Measurements from ENCODE around the gene HLCS.

Gene HLCS

DNA sequence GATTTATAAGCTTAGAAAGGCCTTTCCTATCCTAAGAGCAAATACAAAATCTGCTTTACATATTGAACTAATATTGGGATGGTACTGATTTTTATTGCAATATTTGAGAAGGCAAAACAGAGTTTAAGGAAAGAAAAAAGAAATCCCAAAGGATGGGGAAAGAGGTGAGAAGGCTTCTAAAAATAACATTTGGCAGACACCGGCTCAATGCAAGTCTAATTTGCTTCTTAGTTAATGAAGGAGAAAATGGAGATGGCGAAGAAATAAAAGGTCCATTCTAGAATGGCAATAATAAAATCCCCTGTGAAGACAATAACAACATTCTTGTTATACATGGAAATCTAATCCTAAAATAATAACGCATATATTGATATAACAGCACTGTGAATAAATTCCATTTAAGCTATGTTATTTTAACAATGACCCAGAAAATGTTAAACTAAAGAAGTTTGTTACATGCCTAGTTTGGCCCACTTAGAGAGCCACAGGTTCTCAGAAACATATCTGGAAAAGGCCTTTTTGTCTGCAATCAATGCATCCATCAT lies 117.7 kb downstream of the HLCS start:
- H4K20me1 ChIP-seq (ENCODE audit: insufficient read depth, low read length) = no peaks in the 10 kb centered on the region
- no peak for DNase-seq
- H3K4me2 ChIP-seq (ENCODE audit: low read depth, low read length) = no peak overlapping the region
- H3K9ac ChIP-seq (ENCODE audit: low read length) = no peak overlapping the region
- no peak overlapping the region for H3K27ac ChIP-seq (ENCODE audit: low read length)
- H3K36me3 ChIP-seq (replicated peaks; ENCODE audit: insufficient read depth, low read length) = no peaks in the 10 kb centered on the region
- H3K4me3 ChIP-seq (ENCODE audit: low read length) = no peak overlapping the region
- H3K27me3 ChIP-seq (replicated peaks; ENCODE audit: insufficient read depth, low read length) = no peaks in the 10 kb centered on the region
- no peak for TF ChIP-seq EZH2 (optimal IDR thresholded peaks at IDR 0.05; ENCODE audit: low read depth, low read length)
- no peaks in the 10 kb centered on the region for H3K4me1 ChIP-seq (ENCODE audit: low read length)
- no peaks in the 10 kb centered on the region for H3K79me2 ChIP-seq (ENCODE audit: low read length)
- no peaks in the 10 kb centered on the region for H3K9me3 ChIP-seq (replicated peaks; ENCODE audit: insufficient read depth, low read length)
- no peaks in the 10 kb centered on the region for H3K9me2 ChIP-seq (replicated peaks; ENCODE audit: insufficient read depth, low read length)
- no peaks in the 10 kb centered on the region for H3F3A ChIP-seq (ENCODE audit: insufficient read depth, low read length)
- no peak overlapping the region for H2AFZ ChIP-seq (ENCODE audit: low read length)

DNA sequence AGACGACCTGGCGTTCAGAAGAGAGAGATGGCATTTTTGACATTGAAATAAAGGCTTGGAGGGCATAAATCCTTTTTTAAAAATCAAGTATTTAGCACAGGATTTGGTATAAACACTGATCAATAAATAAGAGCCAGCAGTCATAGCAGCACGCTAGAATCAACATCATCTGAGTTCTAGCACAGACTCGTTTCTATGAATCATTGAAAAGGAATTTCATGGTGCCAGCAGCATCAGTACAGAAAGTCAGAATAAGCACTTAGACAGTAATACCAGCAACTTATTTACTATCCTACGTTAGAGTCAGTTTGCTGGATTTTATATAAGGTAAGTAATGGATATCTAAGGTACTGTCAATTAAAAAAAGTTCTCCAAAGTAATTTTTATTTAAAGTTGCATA lies 119.3 kb downstream of the HLCS start:
- H3K4me1 ChIP-seq (ENCODE audit: low read length) = no peaks in the 10 kb centered on the region
- no peak overlapping the region for H3K27ac ChIP-seq (ENCODE audit: low read length)
- no peaks in the 10 kb centered on the region for H3K9me3 ChIP-seq (replicated peaks; ENCODE audit: insufficient read depth, low read length)
- H3K9me2 ChIP-seq (replicated peaks; ENCODE audit: insufficient read depth, low read length) = no peaks in the 10 kb centered on the region
- H3K36me3 ChIP-seq (replicated peaks; ENCODE audit: insufficient read depth, low read length) = no peaks in the 10 kb centered on the region
- no peak overlapping the region for H3K4me3 ChIP-seq (ENCODE audit: low read length)
- H3F3A ChIP-seq (ENCODE audit: insufficient read depth, low read length) = no peaks in the 10 kb centered on the region
- DNase-seq = no peak
- no peak overlapping the region for H2AFZ ChIP-seq (ENCODE audit: low read length)
- no peak overlapping the region for H3K4me2 ChIP-seq (ENCODE audit: low read depth, low read length)
- no peak overlapping the region for H3K9ac ChIP-seq (ENCODE audit: low read length)
- H3K27me3 ChIP-seq (replicated peaks; ENCODE audit: insufficient read depth, low read length) = no peaks in the 10 kb centered on the region
- H3K79me2 ChIP-seq (ENCODE audit: low read length) = no peaks in the 10 kb centered on the region
- H4K20me1 ChIP-seq (ENCODE audit: insufficient read depth, low read length) = no peaks in the 10 kb centered on the region
- TF ChIP-seq, protein P1, sequence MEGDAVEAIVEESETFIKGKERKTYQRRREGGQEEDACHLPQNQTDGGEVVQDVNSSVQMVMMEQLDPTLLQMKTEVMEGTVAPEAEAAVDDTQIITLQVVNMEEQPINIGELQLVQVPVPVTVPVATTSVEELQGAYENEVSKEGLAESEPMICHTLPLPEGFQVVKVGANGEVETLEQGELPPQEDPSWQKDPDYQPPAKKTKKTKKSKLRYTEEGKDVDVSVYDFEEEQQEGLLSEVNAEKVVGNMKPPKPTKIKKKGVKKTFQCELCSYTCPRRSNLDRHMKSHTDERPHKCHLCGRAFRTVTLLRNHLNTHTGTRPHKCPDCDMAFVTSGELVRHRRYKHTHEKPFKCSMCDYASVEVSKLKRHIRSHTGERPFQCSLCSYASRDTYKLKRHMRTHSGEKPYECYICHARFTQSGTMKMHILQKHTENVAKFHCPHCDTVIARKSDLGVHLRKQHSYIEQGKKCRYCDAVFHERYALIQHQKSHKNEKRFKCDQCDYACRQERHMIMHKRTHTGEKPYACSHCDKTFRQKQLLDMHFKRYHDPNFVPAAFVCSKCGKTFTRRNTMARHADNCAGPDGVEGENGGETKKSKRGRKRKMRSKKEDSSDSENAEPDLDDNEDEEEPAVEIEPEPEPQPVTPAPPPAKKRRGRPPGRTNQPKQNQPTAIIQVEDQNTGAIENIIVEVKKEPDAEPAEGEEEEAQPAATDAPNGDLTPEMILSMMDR (IDR thresholded peaks at IDR 0.05; ENCODE audit: low read length) = no peak
- no peak for TF ChIP-seq EZH2 (optimal IDR thresholded peaks at IDR 0.05; ENCODE audit: low read depth, low read length)
- TF ChIP-seq EZH2phosphoT487 (IDR thresholded peaks at IDR 0.05; ENCODE audit: low read length) = no peak

DNA sequence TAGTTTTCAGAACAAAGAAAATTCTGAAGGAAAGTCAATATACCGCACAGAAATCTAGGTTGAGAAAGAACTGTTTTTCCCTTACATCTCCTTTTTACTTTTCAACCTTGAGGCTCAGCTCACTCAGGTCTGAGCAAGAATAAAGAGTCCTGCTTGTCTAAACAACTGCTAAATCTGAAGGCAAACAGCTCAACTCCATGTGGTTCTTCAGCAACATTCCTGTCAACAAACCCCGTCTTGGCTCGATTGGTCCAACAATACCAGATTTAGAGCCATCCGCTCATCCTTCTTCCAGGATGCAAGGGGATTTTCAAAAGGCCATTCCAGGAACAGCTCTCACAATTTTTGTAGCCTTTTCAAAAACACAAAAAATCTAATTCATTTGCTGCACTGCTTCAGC lies 119.8 kb downstream of the HLCS start:
- DNase-seq = no peak
- H3K79me2 ChIP-seq (ENCODE audit: low read length) = no peaks in the 10 kb centered on the region
- no peaks in the 10 kb centered on the region for H3K4me1 ChIP-seq (ENCODE audit: low read length)
- no peaks in the 10 kb centered on the region for H4K20me1 ChIP-seq (ENCODE audit: insufficient read depth, low read length)
- TF ChIP-seq EZH2phosphoT487 (IDR thresholded peaks at IDR 0.05; ENCODE audit: low read length) = no peak
- TF ChIP-seq EZH2 (optimal IDR thresholded peaks at IDR 0.05; ENCODE audit: low read depth, low read length) = no peak
- TF ChIP-seq, protein P1 (IDR thresholded peaks at IDR 0.05; ENCODE audit: low read length) = no peak
- no peaks in the 10 kb centered on the region for H3K9me2 ChIP-seq (replicated peaks; ENCODE audit: insufficient read depth, low read length)
- no peak overlapping the region for H3K4me2 ChIP-seq (ENCODE audit: low read depth, low read length)
- H3K9me3 ChIP-seq (replicated peaks; ENCODE audit: insufficient read depth, low read length) = no peaks in the 10 kb centered on the region
- no peak overlapping the region for H3K9ac ChIP-seq (ENCODE audit: low read length)
- no peak overlapping the region for H2AFZ ChIP-seq (ENCODE audit: low read length)
- H3F3A ChIP-seq (ENCODE audit: insufficient read depth, low read length) = no peaks in the 10 kb centered on the region
- H3K4me3 ChIP-seq (ENCODE audit: low read length) = no peak overlapping the region
- no peak overlapping the region for H3K27ac ChIP-seq (ENCODE audit: low read length)
- H3K27me3 ChIP-seq (replicated peaks; ENCODE audit: insufficient read depth, low read length) = no peaks in the 10 kb centered on the region
- no peaks in the 10 kb centered on the region for H3K36me3 ChIP-seq (replicated peaks; ENCODE audit: insufficient read depth, low read length)

DNA sequence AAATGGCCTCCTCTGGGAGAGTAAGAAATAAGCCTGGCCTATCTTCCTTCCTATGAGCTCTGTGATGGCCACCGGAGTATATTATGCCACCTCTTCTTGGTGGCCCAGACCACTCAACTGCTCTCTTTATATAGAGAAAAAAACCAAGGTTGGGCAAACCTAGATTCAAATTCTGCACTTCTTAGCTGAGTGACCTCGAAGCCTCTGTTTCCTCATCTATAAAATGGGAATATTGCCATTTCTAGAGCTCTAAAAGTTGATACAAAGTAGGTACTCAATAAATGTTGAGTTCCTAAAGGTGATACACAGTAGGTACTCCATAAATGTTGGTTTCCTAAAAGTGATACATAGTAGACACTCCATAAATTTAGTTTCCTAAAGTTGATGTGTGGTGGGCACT lies 120.7 kb downstream of the HLCS start:
- Histone ChIP-seq H3K27me3 (replicated peaks; ENCODE audit: insufficient read depth, low read length) (no peaks in the 10 kb centered on the region), H3K27ac (ENCODE audit: low read length) (no peak overlapping the region), H3K9me2 (replicated peaks; ENCODE audit: insufficient read depth, low read length) (no peaks in the 10 kb centered on the region), H3K9ac (ENCODE audit: low read length) (no peak overlapping the region), H3K4me2 (ENCODE audit: low read depth, low read length) (no peak overlapping the region), H3K79me2 (ENCODE audit: low read length) (no peaks in the 10 kb centered on the region), H2AFZ (ENCODE audit: low read length) (no peak overlapping the region), H3F3A (ENCODE audit: insufficient read depth, low read length) (no peaks in the 10 kb centered on the region), H3K9me3 (replicated peaks; ENCODE audit: insufficient read depth, low read length) (no peaks in the 10 kb centered on the region), H3K4me1 (ENCODE audit: low read length) (no peaks in the 10 kb centered on the region), H3K4me3 (ENCODE audit: low read length) (no peak overlapping the region), H4K20me1 (ENCODE audit: insufficient read depth, low read length) (no peaks in the 10 kb centered on the region), H3K36me3 (replicated peaks; ENCODE audit: insufficient read depth, low read length) (no peaks in the 10 kb centered on the region)
- no peak for DNase-seq
- TF ChIP-seq, protein P1 (IDR thresholded peaks at IDR 0.05; ENCODE audit: low read length) = no peak
- TF ChIP-seq EZH2 (optimal IDR thresholded peaks at IDR 0.05; ENCODE audit: low read depth, low read length) (no peak), EZH2phosphoT487 (IDR thresholded peaks at IDR 0.05; ENCODE audit: low read length) (no peak)
